CD14-positive monocyte (primary cell): Measurements from ENCODE around the gene PCSK7. TPM values are rescaled to one million over a fixed set of nuclear protein-coding genes. Genes with fewer than 3 reads are reported as not detected.

ENCODE experiments used
- DNase-seq, 3 donors: peaks; one replicate each; pipeline ENCODE4 v3.0.0-alpha.2; 2011 to 2022
- H2AFZ ChIP-seq: 2 replicates; pipeline ENCODE4 v1.6.0; 2012; ENCODE audit warnings: mild to moderate bottlenecking, low read depth, low read length, inconsistent platforms; ENCODE audit not compliant: insufficient read depth, poor library complexity, severe bottlenecking
- H3K27ac ChIP-seq, 2 donors: 1 replicate in 1 of 2; 2 replicates in 1 of 2; pipeline ENCODE4 v1.5.1; 2012 to 2013; ENCODE audit warnings: low read length in 2 of 2, control low read depth in 1 of 2, inconsistent platforms in 1 of 2, low read depth in 1 of 2, mild to moderate bottlenecking in 1 of 2
- H3K27me3 ChIP-seq, 2 donors: one replicate each; pipeline versions ENCODE4 v1.6.0 to v1.6.1; 2011 to 2013; ENCODE audit warnings: low read length in 2 of 2; ENCODE audit not compliant: control insufficient read depth in 2 of 2, insufficient read depth in 2 of 2
- H3K36me3 ChIP-seq, 2 donors: replicated peaks in 1 of 2; 1 replicate in 1 of 2; 2 replicates in 1 of 2; pipeline versions ENCODE4 v1.5.1 to v1.6.1; 2012 to 2013; ENCODE audit warnings: low read length in 2 of 2, control low read depth in 1 of 2, inconsistent platforms in 1 of 2, mild to moderate bottlenecking in 1 of 2; ENCODE audit not compliant: insufficient read depth in 2 of 2, control insufficient read depth in 1 of 2
- H3K4me1 ChIP-seq, 2 donors: 1 replicate in 1 of 2; 2 replicates in 1 of 2; pipeline versions ENCODE4 v1.5.1 to v1.6.1; 2012 to 2013; ENCODE audit warnings: low read length in 2 of 2, control low read depth in 1 of 2, inconsistent platforms in 1 of 2, mild to moderate bottlenecking in 1 of 2, moderate library complexity in 1 of 2; ENCODE audit not compliant: insufficient read depth in 2 of 2, control insufficient read depth in 1 of 2
- H3K4me2 ChIP-seq: replicated peaks from 2 replicates; pipeline ENCODE3; 2012; ENCODE audit warnings: low read length, moderate library complexity, mild to moderate bottlenecking; ENCODE audit not compliant: poor library complexity, severe bottlenecking; ENCODE audit errors: extremely low read depth
- H3K4me3 ChIP-seq, 3 experiments: fragments of 200-600 bp in 1 of 3; sonication (generic) in 1 of 3; replicated peaks in 1 of 3; 1 replicate in 2 of 3; 2 replicates in 1 of 3; pipeline ENCODE4 v1.5.1; 2011 to 2013; ENCODE audit warnings: low read length in 3 of 3, mild to moderate bottlenecking in 3 of 3, control low read depth in 2 of 3, low read depth in 2 of 3, inconsistent platforms in 1 of 3, moderate library complexity in 1 of 3
- H3K79me2 ChIP-seq: 2 replicates; pipeline ENCODE4 v1.6.0; 2012; ENCODE audit warnings: mild to moderate bottlenecking, control low read depth, inconsistent platforms, low read length, moderate library complexity; ENCODE audit not compliant: insufficient read depth
- H3K9ac ChIP-seq: 2 replicates; pipeline ENCODE4 v1.6.0; 2017; ENCODE audit warnings: low read length, mild to moderate bottlenecking; ENCODE audit not compliant: insufficient read depth, poor library complexity, severe bottlenecking
- H3K9me3 ChIP-seq, 2 donors: replicated peaks in 1 of 2; 1 replicate in 1 of 2; 2 replicates in 1 of 2; pipeline versions ENCODE4 v1.5.1 to v1.6.1; 2012 to 2013; ENCODE audit warnings: low read length in 2 of 2, control low read depth in 1 of 2; ENCODE audit not compliant: control insufficient read depth in 1 of 2, insufficient read depth in 1 of 2
- H4K20me1 ChIP-seq: 2 replicates; pipeline ENCODE4 v1.6.0; 2012; ENCODE audit warnings: mild to moderate bottlenecking, low read length, control low read depth, moderate library complexity; ENCODE audit not compliant: insufficient read depth
- H3K27ac Mint-ChIP-seq, 7 donors: one replicate each; pipeline ENCODE4 v1.8.0; 2020; ENCODE audit warnings: mild to moderate bottlenecking in 7 of 7, mixed read lengths in 7 of 7, moderate library complexity in 6 of 7, inconsistent platforms in 2 of 7
- H3K27me3 Mint-ChIP-seq, 3 donors: one replicate each; pipeline ENCODE4 v1.8.0; 2021 to 2022; ENCODE audit warnings: low read depth in 3 of 3, mild to moderate bottlenecking in 3 of 3, mixed read lengths in 3 of 3, moderate library complexity in 3 of 3, inconsistent platforms in 1 of 3
- H3K36me3 Mint-ChIP-seq, 2 donors: one replicate each; pipeline ENCODE4 v1.8.0; 2020; ENCODE audit warnings: mixed read lengths in 2 of 2, inconsistent platforms in 1 of 2, mild to moderate bottlenecking in 1 of 2
- H3K4me1 Mint-ChIP-seq: one replicate; pipeline ENCODE4 v1.8.0; 2020; ENCODE audit warnings: mild to moderate bottlenecking, mixed read lengths
- H3K4me3 Mint-ChIP-seq, 2 donors: one replicate each; pipeline ENCODE4 v1.8.0; 2020; ENCODE audit warnings: mild to moderate bottlenecking in 2 of 2, mixed read lengths in 2 of 2, moderate library complexity in 1 of 2
- H3K9me3 Mint-ChIP-seq, 7 donors: one replicate each; pipeline ENCODE4 v1.8.0; 2020 to 2022; ENCODE audit warnings: mixed read lengths in 7 of 7, mild to moderate bottlenecking in 6 of 7, moderate library complexity in 6 of 7, inconsistent platforms in 2 of 7
- WGBS: methylation state at CpG from one replicate; pipeline ENCODE4 v1.1.5; 2013; ENCODE audit warnings: missing lambda C conversion rate; ENCODE audit not compliant: insufficient coverage; 5-methylcytosine and 5-hydroxymethylcytosine counted together
- intact Hi-C, 2 donors: fragments of 100-400 bp; cut with micrococcal nuclease; formaldehyde crosslinking; loops; one replicate each; pipeline versions ENCODE4 v1.15.0 to v1.15.1; 2023
- polyA plus RNA-seq, 3 donors: library from polyadenylated mRNA; depleted of rRNA in 1 of 3; unstranded in 2 of 3; stranded (reverse) in 1 of 3; fragments of 300-500 nt in 2 of 3; fragments of >200 nt in 1 of 3; fragmentation: Illumina TruSeq in 2 of 3; gene quantifications; 1 replicate in 2 of 3; 2 replicates in 1 of 3; pipeline ENCODE4 v1.2.3, GENCODE V29; 2012 to 2021
- TF ChIP-seq, protein P1 (sequence below): fragments of 200-600 bp; IDR thresholded peaks from one replicate; pipeline ENCODE4 v1.8.0; 2022; ENCODE audit warnings: antibody characterized with exemption, mild to moderate bottlenecking

PCSK7 gene
- polyA plus RNA-seq, 3 donors = 6.1 to 93.8 (median 9.5) TPM

DNA sequence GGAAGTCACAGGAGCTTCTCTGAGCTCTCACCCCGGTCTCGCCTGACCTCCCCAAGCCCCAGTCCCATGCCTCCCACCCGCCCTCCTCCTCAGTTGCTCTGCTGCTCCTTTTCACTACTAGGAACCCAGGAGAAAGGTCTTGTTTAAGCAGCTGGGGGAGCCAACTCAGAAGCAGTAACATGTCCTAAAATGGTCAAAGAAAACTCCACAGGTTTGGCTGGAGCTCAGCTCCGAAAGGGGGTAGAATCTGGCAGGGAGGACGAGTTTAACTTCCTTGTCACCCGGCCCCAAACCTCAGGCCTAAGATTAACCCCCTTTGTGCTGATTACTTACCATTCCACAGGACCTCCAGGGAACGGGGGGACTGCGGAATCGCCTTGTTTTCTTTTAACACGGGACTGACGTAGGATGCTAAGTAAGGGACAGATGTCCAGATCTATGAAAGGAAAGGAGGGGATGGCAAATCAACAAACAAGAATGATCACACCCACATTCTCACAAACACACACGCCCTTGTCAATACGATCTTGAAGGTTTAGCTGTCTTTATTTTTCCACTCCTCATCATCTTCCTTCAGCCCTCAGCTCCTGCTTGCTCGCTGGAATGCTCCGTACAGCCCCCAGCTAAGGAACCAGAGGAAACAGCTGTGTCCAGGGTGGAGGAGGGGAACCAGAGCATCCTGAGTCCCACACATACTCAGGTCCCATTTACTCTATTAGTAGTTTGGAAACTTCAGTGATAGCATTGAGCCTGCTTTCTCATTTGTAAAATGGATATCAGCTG is 13.5 kb downstream of the PCSK7 start:
- no peaks in the 10 kb centered on the region for H3K9me3 Mint-ChIP-seq
- DNase-seq = no peak
- peaks cover 0 to 3% of the 10 kb centered on the region in 2 donors for H3K4me1 ChIP-seq
- TF ChIP-seq, protein P1, sequence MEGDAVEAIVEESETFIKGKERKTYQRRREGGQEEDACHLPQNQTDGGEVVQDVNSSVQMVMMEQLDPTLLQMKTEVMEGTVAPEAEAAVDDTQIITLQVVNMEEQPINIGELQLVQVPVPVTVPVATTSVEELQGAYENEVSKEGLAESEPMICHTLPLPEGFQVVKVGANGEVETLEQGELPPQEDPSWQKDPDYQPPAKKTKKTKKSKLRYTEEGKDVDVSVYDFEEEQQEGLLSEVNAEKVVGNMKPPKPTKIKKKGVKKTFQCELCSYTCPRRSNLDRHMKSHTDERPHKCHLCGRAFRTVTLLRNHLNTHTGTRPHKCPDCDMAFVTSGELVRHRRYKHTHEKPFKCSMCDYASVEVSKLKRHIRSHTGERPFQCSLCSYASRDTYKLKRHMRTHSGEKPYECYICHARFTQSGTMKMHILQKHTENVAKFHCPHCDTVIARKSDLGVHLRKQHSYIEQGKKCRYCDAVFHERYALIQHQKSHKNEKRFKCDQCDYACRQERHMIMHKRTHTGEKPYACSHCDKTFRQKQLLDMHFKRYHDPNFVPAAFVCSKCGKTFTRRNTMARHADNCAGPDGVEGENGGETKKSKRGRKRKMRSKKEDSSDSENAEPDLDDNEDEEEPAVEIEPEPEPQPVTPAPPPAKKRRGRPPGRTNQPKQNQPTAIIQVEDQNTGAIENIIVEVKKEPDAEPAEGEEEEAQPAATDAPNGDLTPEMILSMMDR = no peak
- H2AFZ ChIP-seq = no peak overlapping the region
- peaks cover 89 to 95% of the 10 kb centered on the region in 2 donors for H3K36me3 ChIP-seq
- 100% methylated on average over 2 of the region's 15 CpGs for WGBS
- no peaks in the 10 kb centered on the region for H4K20me1 ChIP-seq
- no peak overlapping the region for H3K9ac ChIP-seq
- H3K27ac ChIP-seq = no peak overlapping the region
- H3K79me2 ChIP-seq = no peaks in the 10 kb centered on the region
- H3K4me2 ChIP-seq = no peak overlapping the region
- peak overlapping the region in 2 of 7 donors; percentile 21 to 46 for H3K27ac Mint-ChIP-seq
- no peaks in the 10 kb centered on the region for H3K27me3 ChIP-seq
- H3K36me3 Mint-ChIP-seq = peaks cover 79 to 96% of the 10 kb centered on the region in 2 donors
- intact Hi-C loops = no loop called here
- peaks cover 0 to 3% (median 0%) of the 10 kb centered on the region in 3 donors for H3K27me3 Mint-ChIP-seq
- H3K4me3 Mint-ChIP-seq = no peak overlapping the region
- no peaks in the 10 kb centered on the region for H3K9me3 ChIP-seq
- no peak overlapping the region for H3K4me3 ChIP-seq
- peaks cover 6% of the 10 kb centered on the region for H3K4me1 Mint-ChIP-seq

DNA sequence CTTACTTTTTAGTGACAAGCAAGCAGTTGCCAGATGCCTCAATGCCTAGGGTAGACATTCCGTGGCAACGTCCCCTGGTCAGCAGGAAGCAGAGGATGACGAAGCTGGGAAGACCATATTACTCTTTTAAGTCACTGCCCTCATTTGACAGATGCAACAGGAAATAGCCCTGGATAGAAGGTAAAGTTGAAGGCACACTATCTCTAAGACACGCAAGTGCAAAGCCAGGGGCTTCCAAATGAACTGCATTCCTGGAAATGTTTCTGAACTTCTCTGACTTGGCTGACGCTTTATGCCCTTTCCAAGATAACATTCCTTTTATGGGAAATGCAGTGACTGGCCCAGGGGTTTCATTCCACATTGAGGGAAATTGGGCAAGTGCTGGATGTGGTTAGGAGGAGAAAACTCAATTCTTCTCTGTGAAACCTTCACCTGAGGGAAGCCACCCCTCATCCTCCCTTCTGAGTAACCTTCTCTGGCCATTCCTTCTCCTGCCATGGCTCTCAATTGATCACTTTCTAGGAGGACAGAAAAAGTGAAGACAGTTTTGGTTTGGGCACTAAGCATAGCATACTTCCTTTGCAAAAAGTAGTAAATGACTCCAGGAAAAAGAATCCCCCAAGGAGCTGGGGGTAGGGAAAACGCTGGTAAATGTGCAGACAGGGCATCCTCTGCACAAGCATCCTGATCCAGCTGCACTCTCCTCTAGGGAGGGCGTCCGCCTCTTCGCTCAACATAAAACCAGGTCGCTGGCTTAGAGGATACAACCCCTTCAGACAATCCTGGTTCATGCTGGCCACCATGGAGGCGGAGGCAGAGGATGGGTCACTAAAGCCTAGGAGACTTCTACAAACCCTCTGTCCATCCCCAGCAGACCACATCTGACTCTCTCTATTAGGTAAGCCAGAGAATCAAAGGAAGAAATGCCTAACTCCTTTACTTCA is 14.5 kb downstream of the PCSK7 start:
- TF ChIP-seq, protein P1 = no peak
- Mint-ChIP-seq H3K27me3 (peaks cover 0 to 3% (median 0%) of the 10 kb centered on the region in 3 donors), H3K27ac (peak overlapping the region in 2 of 7 donors; percentile 21 to 83), H3K9me3 (no peaks in the 10 kb centered on the region), H3K36me3 (peaks cover 79 to 96% of the 10 kb centered on the region in 2 donors), H3K4me3 (no peak overlapping the region), H3K4me1 (peaks cover 6% of the 10 kb centered on the region)
- H3K9ac ChIP-seq = no peak overlapping the region
- intact Hi-C loops = no loop called here
- no peak for DNase-seq
- peaks cover 0 to 3% of the 10 kb centered on the region in 2 donors for H3K4me1 ChIP-seq
- 93% methylated on average over 3 of the region's 11 CpGs for WGBS
- no peak overlapping the region for H2AFZ ChIP-seq
- no peaks in the 10 kb centered on the region for H4K20me1 ChIP-seq
- H3K36me3 ChIP-seq = peaks cover 90 to 95% of the 10 kb centered on the region in 2 donors
- no peak overlapping the region for H3K4me2 ChIP-seq
- no peaks in the 10 kb centered on the region for H3K9me3 ChIP-seq
- no peak overlapping the region for H3K27ac ChIP-seq
- H3K79me2 ChIP-seq = no peaks in the 10 kb centered on the region
- no peaks in the 10 kb centered on the region for H3K27me3 ChIP-seq
- no peak overlapping the region for H3K4me3 ChIP-seq
